DOHH2 (cell line): Measurements from ENCODE around the gene ADAM10.

ENCODE experiments used
- H3F3A ChIP-seq: fragments of 200-600 bp; sonication (generic), shearing (Covaris generic); 2 replicates; pipeline ENCODE4 v1.6.0; 2016; ENCODE audit warnings: antibody characterized with exemption, mild to moderate bottlenecking; ENCODE audit not compliant: control insufficient read depth, insufficient read depth
- H3K27ac ChIP-seq: fragments of 200-600 bp; sonication (generic); 2 replicates; pipeline ENCODE4 v1.5.1; 2014; ENCODE audit warnings: low read depth, mild to moderate bottlenecking, low read length, moderate library complexity
- H3K27me3 ChIP-seq: fragments of 200-600 bp; sonication (generic); 2 replicates; pipeline ENCODE4 v1.6.1; 2014; ENCODE audit warnings: mild to moderate bottlenecking, low read length, mixed read lengths; ENCODE audit not compliant: control insufficient read depth
- H3K36me3 ChIP-seq: fragments of 200-600 bp; sonication (generic); 2 replicates; pipeline ENCODE4 v1.6.1; 2014; ENCODE audit warnings: mild to moderate bottlenecking, low read length, moderate library complexity, mixed read lengths; ENCODE audit not compliant: control insufficient read depth
- H3K4me1 ChIP-seq: fragments of 200-600 bp; sonication (generic); 2 replicates; pipeline ENCODE4 v1.6.1; 2014; ENCODE audit warnings: mild to moderate bottlenecking, low read length, mixed read lengths; ENCODE audit not compliant: control insufficient read depth
- H3K4me2 ChIP-seq: fragments of 200-600 bp; sonication (generic); 2 replicates; pipeline ENCODE4 v1.6.0; 2014; ENCODE audit warnings: mild to moderate bottlenecking, low read length, moderate library complexity
- H3K4me3 ChIP-seq: fragments of 200-600 bp; sonication (generic); 2 replicates; pipeline ENCODE4 v1.5.1; 2014; ENCODE audit warnings: mild to moderate bottlenecking, low read length, mixed read lengths
- H3K79me2 ChIP-seq: fragments of 200-600 bp; sonication (generic); 2 replicates; pipeline ENCODE4 v1.6.1; 2014; ENCODE audit warnings: mild to moderate bottlenecking, low read length, mixed read lengths; ENCODE audit not compliant: control insufficient read depth
- H3K9me2 ChIP-seq: fragments of 200-600 bp; sonication (generic); replicated peaks from 2 replicates; pipeline ENCODE4 v1.6.1; 2014; ENCODE audit warnings: mild to moderate bottlenecking, low read length, mixed read lengths; ENCODE audit not compliant: control insufficient read depth
- H3K9me3 ChIP-seq: fragments of 200-600 bp; sonication (generic); 2 replicates; pipeline ENCODE4 v1.6.1; 2014; ENCODE audit warnings: antibody characterized with exemption, low read length, mixed read lengths; ENCODE audit not compliant: control insufficient read depth, insufficient read depth
- H4K20me1 ChIP-seq: fragments of 200-600 bp; sonication (generic); 2 replicates; pipeline ENCODE4 v1.6.0; 2014; ENCODE audit warnings: low read depth, mild to moderate bottlenecking, antibody characterized with exemption, low read length, moderate library complexity; ENCODE audit not compliant: control insufficient read depth, insufficient read depth
- EZH2phosphoT487 ChIP-seq: fragments of 200-600 bp; sonication (generic); IDR thresholded peaks from 2 replicates; pipeline ENCODE4 v1.6.1; 2017; ENCODE audit warnings: borderline replicate concordance, mild to moderate bottlenecking, antibody characterized with exemption, low read length, moderate library complexity, mixed read lengths
- TF ChIP-seq, protein P1 (sequence below): fragments of 200-600 bp; sonication (generic); IDR thresholded peaks from one replicate; pipeline ENCODE4 v1.5.1; 2014; ENCODE audit warnings: antibody characterized with exemption, mild to moderate bottlenecking, low read depth, low read length; ENCODE audit not compliant: poor library complexity, severe bottlenecking

ADAM10 gene

DNA sequence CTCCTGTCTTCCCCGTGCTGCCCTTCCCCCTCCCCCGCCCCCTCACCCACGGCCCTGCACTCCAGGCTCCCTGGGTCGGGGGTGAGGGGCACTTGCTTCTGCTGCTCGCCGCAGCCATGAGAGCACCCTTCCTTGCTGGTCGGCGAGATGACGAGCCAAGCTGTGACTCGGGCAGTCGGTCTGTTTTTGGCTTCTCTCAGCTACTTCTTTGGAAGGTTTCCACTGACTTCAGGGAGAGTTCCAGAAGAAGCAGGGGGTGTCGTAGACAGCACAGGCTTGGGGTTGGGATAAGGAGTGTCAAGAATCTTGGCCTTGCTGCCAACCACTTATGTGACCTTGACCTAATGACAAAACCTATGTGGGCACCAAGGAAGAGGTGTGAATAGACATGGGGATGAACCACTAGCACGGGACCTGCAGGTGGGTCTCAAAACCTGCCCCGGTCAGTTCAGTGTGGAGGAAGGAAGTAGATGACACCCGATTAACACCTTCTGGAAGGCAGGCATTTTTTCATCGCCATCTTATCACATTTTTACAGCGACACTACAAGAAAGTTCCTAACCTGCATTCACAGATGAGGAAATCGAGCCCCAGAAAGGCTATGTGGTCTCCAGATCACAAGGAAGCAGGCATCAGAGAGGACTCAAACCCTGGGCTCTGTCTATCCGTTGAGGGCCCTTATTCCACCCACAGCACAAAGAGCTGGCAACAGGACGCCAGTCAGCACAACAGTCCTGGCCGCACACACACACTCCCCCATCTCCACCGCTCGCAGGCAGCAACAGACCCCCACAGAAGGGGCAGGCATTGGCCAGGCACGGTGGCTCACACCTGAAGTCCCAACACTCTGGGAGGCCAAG lies 196.8 kb downstream of the ADAM10 start:
- Histone ChIP-seq H3K36me3 (no peaks in the 10 kb centered on the region), H3K4me2 (no peak overlapping the region), H3K4me3 (no peak overlapping the region), H3K79me2 (no peaks in the 10 kb centered on the region), H3F3A (no peaks in the 10 kb centered on the region), H4K20me1 (no peaks in the 10 kb centered on the region), H3K4me1 (no peaks in the 10 kb centered on the region), H3K9me3 (no peaks in the 10 kb centered on the region), H3K9me2 (no peaks in the 10 kb centered on the region), H3K27me3 (no peaks in the 10 kb centered on the region; the same call in 1 of the 2 replicates), H3K27ac (no peak overlapping the region)
- TF ChIP-seq, protein P1, sequence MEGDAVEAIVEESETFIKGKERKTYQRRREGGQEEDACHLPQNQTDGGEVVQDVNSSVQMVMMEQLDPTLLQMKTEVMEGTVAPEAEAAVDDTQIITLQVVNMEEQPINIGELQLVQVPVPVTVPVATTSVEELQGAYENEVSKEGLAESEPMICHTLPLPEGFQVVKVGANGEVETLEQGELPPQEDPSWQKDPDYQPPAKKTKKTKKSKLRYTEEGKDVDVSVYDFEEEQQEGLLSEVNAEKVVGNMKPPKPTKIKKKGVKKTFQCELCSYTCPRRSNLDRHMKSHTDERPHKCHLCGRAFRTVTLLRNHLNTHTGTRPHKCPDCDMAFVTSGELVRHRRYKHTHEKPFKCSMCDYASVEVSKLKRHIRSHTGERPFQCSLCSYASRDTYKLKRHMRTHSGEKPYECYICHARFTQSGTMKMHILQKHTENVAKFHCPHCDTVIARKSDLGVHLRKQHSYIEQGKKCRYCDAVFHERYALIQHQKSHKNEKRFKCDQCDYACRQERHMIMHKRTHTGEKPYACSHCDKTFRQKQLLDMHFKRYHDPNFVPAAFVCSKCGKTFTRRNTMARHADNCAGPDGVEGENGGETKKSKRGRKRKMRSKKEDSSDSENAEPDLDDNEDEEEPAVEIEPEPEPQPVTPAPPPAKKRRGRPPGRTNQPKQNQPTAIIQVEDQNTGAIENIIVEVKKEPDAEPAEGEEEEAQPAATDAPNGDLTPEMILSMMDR: no peak
- TF ChIP-seq EZH2phosphoT487: no peak

DNA sequence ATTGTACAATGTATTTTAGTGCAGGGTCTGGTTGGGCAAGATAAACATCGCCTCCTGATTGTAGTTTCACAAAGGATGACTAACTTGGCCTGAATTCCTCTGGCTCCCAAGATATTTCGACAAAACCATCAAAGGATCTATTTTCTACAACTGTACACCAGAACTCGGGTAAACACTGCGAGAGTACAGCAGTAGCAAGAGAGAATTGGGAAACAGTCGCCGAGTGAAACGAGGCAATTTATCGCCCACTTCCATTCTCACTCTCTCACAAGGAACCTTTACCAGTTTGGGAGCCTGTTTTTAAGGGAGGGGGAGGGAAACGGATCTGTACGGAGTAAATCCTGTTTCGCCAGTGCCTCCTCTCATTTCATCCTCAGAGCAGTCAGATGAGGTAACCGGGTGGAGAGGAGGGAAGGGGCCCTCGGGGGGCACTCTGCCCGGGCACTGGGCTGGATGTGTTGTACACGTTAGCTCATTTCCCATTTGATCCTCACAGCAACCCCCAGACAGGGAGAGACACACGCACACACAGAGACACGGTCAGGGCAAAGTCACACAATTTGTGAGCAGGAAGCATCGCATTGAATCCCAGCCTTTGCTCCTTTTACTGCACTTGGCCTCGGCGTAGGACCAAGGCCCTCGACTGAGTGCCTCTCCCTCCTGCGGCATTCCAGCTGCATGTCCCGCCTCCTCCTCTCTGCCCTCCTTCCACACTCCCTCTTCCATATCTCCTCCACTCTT lies 197.6 kb downstream of the ADAM10 start:
- no peak for TF ChIP-seq EZH2phosphoT487
- TF ChIP-seq, protein P1: no peak
- Histone ChIP-seq H3K9me3 (no peaks in the 10 kb centered on the region), H3K27ac (no peak overlapping the region), H3F3A (no peaks in the 10 kb centered on the region), H4K20me1 (no peaks in the 10 kb centered on the region), H3K36me3 (no peaks in the 10 kb centered on the region), H3K9me2 (no peaks in the 10 kb centered on the region), H3K79me2 (no peaks in the 10 kb centered on the region), H3K27me3 (no peaks in the 10 kb centered on the region; the same call in 1 of the 2 replicates), H3K4me2 (no peak overlapping the region), H3K4me1 (no peaks in the 10 kb centered on the region), H3K4me3 (no peak overlapping the region)

DNA sequence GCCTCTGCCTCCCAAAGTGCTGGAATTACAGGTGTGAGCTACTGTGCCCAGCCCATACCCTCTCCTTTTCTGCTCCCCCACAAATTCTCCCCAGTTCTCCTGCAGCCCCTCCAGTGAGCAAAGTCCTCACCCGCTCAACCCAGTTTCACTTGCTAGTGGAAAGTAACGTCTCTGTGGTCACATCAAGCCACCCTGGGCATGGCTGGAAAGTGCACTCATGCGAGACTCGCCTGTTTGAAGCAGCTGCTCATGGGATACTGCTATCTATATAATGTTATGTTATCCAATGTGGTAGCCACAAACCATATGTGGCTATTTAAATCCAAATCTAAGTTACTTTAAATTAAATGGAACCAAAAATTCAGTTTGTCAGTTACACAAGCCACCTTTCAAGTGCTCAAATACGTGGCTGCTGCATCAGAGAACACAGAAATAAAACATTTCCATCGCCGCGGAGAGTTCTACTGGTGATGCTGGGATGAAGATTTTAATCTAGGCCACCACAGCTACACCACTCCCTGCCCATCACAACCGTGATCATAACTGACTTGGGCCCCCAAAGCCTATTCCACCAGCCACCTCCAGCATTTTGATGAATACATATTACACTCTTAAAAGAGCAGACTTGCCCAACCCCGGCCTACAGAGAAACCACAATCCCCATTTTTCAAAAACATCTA lies 198.3 kb downstream of the ADAM10 start:
- TF ChIP-seq, protein P1: no peak
- no peak for TF ChIP-seq EZH2phosphoT487
- no peak overlapping the region for H3K4me3 ChIP-seq
- H3K27me3 ChIP-seq: no peaks in the 10 kb centered on the region; the same call in 1 of the 2 replicates
- no peaks in the 10 kb centered on the region for H3K9me3 ChIP-seq
- H3K9me2 ChIP-seq: no peaks in the 10 kb centered on the region
- no peaks in the 10 kb centered on the region for H4K20me1 ChIP-seq
- H3K79me2 ChIP-seq: no peaks in the 10 kb centered on the region
- no peak overlapping the region for H3K27ac ChIP-seq
- no peak overlapping the region for H3K4me2 ChIP-seq
- H3F3A ChIP-seq: no peaks in the 10 kb centered on the region
- H3K36me3 ChIP-seq: no peaks in the 10 kb centered on the region
- H3K4me1 ChIP-seq: no peaks in the 10 kb centered on the region
